SKM-1 (cell line): ENCODE results near the gene RASD1.

ENCODE experiments used
- DNase-seq: peaks from one replicate; lab custom pipeline; 2025; ENCODE audit not compliant: unreplicated experiment; lab: John Stamatoyannopoulos, UW

Gene RASD1

DNA sequence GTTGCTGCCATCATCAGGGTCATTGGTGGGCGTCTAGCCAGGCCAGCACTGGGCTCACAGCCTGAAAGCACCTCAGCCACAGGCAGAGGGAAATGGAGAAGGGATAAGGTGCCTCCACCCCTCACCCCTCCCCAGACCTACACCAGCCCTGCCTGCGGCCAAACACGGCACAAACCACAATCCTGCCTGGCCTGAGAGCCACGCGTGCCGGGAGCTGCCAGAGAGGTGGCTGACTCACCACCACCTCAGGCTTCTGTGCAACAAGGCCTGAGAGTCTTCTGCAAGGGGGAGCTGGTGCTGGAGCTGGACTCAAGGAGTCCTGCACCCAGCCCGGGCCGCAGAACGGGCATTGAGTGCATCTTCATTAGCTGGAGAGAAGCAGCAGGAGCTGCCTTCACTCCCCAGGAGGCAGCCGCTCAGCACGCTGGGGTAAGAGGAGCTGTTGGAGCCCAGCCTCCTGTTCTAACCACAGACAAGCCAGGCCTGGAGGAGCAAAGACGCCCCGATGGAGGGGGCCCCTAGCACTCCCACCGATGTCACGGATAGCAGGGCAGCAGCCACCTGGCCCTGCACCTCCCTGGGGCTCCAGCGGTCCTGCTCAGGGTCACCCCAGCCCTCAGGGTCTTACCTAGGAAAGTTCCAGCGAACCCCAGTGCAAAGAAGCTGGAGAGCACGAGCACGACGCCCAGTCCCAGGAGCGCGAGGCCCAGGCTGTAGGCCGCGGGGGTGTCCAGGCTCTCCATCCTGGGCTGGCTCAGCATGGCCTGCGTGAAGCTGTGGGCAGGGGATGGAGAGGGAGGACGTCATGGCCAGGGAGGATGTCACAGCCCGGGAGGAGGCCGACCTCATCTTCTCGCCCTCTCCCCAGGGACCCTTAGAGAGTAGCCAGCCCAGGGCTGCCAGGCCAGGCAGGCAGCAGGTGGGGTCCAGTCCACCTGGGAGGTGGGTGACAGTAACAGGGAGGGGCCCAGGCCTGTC, 16.0 kb upstream of the RASD1 start:
- no peak for DNase-seq

DNA sequence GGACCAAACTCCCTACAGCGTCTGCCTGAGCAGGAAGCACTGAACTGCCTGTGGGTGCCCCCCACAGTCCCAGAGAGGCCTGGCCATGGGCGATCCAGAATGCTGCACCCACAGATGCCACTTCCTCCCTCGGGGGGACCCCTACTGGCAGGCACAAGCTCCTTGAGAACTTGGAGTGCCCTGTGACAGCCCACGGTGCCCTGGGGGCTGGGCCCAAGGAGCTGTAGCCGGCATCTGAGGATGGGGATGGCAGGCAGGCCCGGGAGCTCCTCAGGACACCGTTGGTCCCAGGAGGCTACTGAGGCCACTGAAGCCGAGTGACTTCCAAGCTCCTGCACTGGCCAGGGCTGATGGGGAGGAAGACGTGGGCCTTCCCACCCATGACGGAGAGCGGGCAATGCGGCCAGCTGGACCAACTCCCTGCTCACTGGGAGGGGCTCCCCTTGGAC, 15.1 kb upstream of the RASD1 start:
- DNase-seq = no peak

DNA sequence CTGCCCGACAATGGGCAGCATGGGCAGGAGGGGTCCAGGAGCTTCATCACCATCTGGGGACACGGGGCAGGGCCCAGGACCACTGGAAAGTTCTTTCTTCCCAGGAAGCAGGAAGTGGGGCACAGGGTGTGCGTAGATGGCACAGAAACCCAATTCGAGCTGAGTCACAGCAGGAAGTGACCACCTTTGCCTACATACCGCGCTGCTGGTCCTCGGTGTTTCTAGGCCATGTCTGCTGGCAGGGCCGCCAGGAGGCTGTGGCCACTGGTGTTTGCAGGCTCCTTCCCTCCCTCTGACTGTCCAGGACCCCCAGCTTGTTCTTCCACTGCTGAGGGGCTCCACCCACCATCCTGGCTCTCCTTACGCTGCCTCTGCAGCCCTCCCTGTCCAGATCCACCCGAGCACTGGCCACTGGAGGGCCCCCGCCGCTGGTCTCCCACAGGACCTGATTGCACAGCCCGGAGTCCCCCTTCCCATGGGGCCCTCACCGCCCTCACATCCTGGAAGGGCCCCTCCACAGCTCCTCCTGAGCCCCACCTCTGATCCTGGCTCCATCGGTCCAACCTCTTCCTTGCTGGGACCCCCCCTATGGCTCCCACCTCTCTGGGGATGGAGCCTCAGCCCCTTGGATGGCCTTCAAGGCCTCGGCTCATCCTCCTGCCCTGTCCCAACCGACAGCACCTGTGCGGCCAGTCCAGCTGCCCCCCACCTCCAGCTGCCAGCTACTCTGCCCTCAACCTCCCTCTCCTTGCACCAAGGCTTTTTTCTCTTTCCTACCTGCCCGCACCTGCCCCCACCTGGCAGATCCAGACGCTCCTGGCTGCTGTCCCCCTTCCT, 14.5 kb upstream of the RASD1 start:
- no peak for DNase-seq

DNA sequence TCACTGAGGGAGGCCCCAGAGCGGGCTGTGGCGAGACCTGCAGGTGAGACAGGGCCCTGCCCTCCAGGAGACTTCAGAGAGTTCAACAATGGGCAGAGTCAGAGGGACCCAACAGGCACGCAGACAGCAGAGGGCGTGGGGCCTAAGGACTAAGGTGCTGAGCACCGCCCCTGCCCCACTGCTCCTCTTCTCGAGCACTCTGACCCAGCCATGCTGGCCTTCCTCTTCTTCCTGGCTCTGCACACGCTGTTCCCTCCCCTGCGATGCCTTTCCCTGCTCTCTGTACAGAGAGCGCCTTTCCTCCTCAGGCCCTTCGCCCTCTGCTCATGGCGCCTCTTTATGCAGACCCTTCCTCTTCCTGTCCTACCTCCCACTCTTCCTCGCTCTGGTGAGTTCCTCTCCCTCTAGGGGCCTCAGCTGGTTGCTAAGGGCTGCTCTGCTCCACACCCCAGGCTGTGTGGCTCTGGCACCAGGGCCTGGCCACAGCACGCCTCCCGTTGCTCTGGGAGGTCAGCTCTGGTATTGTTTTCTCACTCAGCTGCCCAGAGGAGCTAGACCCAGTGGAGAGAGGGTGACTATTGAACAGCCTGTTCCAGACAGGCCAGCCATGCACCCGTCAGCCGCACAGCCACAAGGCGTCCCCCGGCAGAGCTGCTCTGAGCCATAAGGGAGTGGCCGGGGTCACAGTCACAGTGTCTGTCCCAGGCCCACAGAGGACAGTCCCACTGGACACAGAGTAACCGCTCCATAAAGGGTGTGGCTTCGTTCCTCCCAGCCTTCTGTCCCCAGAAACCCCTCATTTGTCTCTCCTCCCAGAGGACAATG, 13.6 kb upstream of the RASD1 start:
- DNase-seq = no peak

DNA sequence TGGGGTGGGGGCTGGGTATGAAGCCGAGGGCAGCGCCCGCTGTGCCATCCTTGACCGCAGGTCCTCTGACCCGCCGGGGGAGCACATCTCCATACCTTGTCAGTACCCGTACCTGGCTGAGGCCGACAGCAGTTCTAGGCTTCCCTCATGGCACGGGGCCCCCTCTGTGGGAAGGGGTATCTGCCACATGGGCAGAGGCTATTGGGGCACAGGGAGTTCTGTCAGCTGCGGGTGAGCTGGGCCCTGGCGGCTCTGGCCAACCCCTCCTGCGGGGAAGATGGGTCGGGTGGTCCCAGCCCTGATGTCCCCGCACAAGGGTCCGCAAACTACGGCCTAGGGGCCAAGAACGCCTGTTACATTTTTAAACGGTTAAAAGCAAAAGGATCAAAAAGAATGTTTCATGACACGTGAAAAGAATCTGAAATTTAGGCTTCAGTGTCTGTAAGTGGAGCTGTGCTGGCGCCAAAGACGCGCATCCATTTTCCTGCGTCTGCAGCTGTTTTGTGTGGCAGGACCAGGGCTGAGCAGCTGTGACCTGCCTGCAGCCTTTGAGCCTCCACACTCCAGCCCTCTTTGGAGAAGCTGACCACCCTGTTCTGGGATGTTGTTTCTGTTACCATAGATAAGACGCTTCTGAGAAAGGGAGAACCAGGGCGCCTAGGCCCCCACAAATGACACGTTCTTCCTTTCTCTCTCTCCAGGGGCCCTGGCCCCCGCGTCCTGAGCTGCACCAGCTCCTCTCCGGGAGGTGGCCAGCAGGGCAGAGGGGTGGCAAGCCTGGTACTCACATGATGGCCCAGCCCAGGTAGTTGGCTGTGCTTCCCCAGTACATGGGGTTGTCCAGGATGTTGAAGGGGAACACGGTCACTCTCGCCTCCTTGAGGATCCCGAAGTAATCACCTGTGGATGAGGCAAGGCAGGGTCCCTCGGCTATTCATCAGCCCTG, 12.7 kb upstream of the RASD1 start:
- DNase-seq = no peak

DNA sequence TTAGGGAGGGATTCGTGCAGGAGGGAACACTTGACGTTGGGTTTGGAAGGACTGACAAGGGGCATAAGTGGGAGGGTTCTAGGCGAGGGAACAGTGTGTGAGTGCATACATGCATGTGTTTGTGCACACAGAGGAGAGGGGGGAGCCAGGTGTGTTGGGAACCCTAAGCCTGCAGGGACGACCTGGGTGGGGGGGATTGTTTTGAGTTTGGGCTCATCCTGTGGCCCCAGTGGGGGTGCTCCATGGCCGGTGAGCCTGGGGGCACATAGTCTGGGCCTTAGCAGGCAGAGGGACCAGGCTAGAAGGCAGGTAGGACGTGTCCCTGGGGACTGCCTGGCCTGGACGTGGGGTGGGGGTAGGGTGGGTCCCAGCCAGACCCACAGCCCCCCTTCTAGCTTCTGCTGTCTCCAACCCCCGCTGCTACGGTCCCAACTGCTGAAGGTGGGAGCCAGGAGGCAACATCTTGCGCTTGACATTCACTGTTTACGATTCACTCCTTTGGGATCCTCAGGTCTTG, 11.9 kb upstream of the RASD1 start:
- no peak for DNase-seq

DNA sequence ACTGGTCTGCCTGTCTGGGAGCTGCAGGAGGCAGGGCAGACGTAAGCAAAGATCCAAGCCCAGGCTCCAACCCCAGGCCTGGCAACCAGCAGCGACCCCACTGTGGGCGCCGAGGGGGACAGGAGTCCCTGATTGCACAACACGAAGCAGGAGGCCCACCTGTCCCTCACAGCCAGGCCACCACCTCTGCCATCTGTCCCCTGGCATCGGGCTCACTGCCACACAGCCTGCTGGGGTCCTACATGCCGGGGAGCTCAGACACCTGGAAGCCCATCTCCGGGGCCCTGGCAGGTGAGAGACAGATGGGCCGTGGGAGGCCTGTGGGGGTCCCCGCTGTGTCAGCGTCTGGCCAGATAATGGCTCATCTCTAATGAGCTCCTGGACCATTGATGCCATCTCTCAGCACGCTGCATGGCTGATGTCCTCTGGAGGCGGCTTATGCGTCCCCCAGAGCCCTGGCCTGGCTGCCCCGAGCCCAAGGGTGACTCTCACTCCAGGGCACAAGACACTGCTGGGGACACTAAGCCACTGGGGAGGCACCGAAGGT, 11.3 kb upstream of the RASD1 start:
- no peak for DNase-seq

DNA sequence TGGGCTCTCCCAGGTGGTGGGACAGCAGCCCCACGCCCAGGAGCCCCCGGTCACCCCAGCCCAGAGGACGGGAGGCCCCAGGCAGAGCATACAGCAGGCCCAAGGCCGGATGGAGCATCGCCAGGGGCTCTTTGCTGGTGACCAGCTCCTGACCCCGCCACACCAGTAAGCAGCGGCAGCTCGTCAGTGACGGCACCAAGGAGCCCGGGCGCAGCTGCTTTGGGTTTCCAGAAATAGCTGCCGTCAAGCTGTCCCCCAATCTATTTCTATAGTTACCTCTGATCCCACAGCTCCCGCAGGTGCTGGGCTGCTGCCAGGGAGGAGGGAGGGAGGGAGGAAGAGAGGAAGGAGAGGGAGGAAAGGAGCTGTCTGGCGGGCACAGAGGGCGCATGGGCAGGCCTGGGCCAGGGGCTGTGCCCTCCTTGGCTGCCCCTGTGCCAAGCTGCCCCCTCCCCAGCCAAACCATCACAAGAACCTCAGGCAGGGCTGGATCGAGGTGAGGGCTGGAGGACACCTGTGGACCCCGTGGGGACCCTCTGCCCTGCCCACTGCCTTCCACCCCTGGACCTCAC, 10.8 kb upstream of the RASD1 start:
- DNase-seq = no peak

DNA sequence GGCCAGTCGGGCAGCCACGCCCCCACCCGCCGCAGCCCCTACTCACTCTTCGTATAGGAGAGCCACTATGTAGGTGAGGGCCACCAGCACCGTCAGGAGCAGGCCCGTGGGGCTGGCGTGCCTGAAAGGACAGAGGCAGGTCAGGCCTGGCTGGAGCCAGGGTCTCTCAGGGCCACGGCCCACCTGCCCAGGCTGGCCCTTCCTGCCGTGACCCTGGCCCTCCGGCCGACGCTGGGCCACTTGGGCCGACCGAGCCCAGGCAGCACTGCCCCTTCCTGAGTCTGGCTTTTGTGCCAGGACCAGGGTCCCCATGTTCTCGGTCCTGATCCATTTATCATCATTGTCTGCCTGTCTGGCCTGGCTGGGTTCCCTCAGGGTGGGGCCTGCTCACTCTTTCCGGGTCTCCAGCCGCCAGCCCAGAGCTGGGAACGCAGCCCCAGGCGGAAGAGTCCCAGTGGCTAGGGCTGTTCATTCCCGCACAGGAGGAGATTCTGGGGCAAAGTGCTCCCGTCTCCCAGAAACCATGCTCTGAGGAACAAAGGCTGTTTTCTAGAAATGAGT, 10.1 kb upstream of the RASD1 start:
- no peak for DNase-seq

DNA sequence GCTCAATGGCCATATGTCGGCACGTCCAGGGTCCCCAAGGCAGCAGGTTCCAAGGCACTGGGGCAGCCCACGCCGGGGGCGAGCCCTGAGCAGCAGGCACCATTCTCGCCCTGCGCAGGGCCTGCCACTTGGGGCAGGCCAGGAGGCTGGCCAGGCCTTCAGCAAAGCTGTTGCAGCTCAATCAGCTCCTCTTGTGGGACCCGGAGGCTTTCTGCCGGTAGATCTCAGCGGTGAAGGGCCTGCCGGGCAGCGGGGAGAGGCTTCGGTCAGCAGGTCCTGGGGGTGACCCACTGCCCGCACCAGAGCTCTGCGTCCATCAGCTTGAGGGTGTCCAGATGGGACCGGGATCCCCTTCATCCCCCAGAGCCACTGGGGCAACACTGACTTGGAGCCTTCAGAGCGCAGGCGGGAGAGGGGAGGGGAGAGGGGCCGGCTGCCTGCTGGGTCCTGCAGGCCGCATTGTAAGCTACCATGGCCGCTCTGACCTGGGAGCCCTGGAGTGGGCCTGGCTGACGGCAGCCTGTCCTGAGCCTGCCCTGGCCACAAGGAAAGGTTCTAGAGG, 9.5 kb upstream of the RASD1 start:
- no peak for DNase-seq

DNA sequence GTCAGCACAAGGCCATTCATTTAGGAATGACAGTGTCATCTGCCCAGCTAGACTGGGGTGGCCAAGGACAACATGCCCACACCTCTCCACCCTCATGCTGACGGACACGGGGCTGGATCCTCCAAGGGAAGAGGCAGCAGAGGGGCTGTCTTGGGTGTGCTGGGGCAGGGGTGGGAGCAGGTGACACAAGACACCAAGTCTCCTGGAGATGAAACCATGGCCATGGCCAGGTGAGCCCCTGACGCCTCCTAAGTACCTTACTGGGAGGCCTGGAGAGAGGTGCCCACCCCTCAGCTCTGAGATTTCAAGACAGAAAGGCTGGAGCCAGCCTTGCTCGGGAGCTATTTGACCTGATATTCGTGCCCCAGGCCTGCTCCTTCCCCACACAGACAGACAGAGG, 9.0 kb upstream of the RASD1 start:
- no peak for DNase-seq

DNA sequence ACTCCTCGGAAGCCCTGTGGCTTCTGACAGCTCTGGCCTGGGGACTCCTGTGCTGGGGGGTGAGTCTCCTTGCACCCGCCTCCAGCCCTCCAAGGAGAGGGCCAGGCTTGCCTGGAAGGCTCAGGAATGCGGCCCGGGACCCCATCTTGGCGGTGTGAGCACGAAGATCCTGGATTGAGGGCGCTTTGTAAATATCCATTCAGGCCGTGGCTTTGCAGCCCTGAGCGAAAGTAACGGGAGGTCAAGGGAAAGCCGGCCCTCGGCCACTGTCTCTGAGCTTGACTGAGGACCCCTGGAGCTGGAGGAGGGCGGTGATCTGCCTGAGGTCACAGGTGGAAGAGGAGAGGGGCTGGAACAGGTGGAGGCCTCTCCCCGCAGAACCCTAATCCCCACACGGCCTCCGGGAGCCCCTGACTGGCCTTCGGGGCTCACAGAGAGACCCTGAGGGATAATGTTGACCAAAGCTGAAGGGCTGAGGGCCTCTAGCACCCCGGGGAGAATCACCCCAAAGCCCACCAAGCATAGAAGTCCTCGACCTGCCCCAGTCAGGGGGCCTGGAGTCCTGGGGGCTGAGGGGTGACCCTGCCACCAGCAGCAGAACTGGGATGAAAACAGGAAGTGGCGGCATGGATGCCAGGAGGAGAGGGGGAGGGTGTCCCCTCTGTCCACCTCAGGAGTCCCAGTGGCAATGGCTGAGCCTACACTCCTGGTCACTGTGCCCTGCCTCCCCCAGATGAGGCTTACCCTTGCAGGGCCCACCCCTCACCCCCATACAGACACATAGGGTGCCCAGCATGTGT, 8.3 kb upstream of the RASD1 start:
- DNase-seq = no peak

DNA sequence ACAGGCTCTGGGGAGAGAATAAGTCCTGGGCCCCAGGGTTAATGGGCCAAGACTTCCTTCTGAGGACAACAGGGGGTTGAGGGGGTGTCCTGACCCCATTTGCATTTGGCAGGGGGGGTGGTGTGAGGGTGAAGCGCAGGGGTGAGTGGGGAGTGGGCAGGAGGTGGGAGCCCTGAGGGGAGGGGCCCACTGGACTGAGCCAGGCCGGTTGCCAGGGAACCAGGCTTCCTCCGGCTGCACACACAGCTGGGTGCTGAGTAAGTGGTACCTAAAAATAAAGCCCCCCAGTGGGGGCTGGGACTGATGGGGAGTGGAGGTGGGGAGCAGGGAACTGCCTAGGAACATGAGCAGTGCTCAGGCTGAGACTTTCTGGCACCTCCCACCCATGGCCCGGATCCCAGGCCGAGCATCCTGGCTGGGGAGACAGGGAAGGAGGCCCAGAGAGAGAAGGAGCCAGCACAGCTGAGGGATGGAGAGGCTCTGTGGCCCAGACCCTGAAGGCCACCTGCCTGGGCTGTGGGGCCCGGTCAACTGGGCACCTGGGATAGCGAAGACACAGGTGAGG, 7.5 kb upstream of the RASD1 start:
- DNase-seq = no peak

DNA sequence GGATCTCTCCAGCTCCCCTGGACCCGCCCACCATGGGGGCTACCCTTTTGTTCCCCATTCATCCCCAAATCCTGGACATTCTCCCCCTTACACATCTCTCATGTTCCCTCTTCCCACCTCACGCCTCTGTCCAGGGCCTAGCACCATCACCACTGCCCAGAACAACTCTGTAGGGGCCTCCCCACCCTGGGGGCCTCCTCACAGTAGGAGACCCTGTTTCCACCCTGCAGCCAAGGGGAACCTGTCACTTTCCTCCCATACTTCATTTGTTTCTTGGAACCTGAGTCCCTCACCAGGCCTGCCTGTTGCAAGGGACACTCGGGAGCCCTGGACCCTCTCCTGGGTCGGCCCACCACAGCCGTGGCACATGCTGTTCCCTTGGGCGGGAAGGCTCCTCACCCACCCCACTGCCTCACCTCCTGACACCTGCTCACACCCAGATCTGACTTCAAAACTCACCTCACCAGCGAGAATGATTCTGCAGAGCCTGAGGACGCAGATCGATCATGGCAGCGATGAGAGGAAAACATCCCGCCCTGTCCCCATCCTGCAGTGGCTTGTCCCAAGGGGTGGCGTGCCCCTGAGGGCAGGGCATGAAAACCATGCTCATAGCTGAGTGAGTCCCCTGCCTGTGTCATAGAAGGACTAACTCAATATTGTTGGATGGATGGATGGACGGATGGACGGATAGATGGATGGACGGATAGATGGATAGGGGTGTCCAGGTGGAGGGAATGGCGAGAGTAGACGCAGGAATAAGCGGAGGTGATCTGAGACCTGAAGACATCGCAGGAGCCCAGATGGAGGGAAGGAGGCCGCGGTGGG, 6.8 kb upstream of the RASD1 start:
- no peak for DNase-seq

DNA sequence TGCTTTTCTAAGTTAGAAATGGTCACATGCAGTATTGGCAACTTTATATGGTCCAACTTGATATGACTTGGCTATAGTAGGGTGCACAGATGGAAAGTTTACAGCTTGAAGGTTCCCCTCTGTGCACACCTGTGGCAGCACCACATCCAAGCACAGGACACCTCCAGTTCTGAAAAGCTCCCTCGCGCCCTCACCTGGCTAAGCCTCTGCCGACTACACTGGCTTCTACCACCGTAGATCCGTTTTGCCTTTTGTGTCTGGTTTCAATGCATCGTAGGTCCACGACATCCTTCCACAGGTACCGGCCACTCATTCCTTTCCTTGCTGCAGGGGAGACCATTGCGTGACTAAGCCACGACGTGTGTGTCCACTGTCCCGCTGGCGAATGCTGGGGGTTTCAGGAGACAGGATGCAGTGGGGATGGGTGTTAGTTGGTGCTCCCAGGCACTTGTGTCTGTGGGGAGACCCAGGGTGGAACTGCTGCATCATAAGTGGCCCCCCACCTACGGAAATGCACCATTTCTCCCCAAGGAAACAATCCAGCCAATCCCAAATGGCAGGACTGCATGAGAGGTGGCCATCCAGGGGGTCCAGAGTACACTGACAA, 4.9 kb upstream of the RASD1 start:
- DNase-seq = no peak
